Activated CD8-positive, alpha-beta memory T cell treated with anti-CD3 and anti-CD28 coated beads for 48 hours (primary cell): Measurements from ENCODE around the gene ODAD2.
"Not testable (repeated sequence)": the region's sequence is repeated elsewhere in the genome, so short reads cannot be mapped to it uniquely, and the experiment has no call there.

Source experiments
- DNase-seq, 3 experiments: peaks; one replicate each; pipeline ENCODE4 v3.0.0-alpha.2; 2020; ENCODE audit warnings: low read depth in 2 of 3, low spot score in 2 of 3

ODAD2 gene, protein sequence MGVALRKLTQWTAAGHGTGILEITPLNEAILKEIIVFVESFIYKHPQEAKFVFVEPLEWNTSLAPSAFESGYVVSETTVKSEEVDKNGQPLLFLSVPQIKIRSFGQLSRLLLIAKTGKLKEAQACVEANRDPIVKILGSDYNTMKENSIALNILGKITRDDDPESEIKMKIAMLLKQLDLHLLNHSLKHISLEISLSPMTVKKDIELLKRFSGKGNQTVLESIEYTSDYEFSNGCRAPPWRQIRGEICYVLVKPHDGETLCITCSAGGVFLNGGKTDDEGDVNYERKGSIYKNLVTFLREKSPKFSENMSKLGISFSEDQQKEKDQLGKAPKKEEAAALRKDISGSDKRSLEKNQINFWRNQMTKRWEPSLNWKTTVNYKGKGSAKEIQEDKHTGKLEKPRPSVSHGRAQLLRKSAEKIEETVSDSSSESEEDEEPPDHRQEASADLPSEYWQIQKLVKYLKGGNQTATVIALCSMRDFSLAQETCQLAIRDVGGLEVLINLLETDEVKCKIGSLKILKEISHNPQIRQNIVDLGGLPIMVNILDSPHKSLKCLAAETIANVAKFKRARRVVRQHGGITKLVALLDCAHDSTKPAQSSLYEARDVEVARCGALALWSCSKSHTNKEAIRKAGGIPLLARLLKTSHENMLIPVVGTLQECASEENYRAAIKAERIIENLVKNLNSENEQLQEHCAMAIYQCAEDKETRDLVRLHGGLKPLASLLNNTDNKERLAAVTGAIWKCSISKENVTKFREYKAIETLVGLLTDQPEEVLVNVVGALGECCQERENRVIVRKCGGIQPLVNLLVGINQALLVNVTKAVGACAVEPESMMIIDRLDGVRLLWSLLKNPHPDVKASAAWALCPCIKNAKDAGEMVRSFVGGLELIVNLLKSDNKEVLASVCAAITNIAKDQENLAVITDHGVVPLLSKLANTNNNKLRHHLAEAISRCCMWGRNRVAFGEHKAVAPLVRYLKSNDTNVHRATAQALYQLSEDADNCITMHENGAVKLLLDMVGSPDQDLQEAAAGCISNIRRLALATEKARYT

DNA sequence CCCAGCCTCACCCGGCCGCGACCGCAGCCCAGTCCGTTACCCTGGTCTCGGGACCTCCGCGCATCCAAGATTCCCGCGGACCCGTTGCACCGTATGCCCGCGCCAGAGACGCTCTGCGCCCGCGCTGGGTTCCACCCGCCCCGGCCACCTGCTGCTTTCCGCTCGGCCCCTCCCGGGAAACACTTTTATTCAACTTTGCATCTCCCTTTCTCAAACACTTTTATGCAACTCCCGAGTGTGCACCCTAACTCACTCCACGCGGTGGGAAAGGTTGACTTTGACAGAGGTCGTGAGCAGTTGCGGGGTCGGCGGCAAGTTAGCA is at the start of gene ODAD2:
ODAD2 (minus strand) TSS at position 126 of the 322 bp plus-strand sequence. CDS start 3,937 bp downstream, outside the sequence.
- DNase-seq: peak in 1 of 3 experiments; percentile 2

DNA sequence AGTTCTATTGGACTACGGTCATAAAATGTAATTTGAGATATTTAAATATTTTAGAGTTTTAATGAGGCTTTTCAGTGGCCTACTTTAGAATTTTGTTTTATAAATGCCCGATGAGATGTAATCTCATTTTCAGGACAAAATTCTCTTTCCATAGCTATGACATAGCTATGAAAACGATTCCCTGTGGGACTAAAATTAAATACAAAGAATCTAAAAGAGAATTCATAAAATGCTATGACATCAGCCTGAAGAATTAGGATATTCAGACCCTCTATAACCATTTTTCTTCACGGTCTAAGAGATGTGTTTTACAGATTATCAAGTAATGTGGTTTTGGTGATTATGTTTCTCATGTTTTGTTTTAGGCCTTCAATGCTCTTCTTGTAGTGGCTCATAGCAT is 48.2 kb upstream of the ODAD2 start:
- no peak for DNase-seq

DNA sequence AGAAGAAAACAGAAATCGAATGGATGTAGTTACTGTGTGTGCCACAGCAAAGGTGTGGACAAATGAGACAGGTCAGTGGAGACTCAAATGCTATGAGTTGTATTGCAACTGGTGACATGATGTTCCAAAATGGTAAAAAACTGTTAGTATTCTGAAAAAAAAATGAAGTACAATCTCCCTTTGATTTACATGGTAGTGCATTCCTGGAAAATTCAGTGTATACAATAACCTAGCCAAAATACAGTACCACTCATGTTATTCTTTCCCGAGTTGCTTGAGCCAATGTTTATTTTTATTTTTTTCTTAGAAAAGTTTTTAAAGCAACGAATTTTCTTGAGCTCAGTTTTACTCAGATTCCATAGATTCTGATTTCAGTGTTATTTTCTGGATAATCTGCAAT is 47.7 kb upstream of the ODAD2 start:
- DNase-seq: no peak

DNA sequence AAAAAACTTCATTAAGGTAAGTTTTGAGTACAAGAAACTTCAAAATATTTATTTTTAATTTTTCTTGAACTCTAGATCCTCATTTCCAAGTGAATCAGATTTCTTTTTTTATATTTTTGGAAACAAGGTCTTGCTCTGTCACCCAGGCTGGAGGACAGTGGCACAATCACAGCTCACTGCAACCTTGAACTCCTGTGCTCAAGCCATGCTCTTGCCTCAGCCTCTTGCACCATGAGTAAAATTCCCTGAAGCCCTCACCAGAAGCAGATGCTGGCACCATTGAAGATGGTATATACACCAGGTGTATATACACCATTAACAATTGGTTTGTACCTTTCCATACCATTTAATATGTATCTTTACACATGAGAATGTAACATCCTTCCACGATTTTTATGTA is 45.1 kb upstream of the ODAD2 start:
- DNase-seq: no peak

DNA sequence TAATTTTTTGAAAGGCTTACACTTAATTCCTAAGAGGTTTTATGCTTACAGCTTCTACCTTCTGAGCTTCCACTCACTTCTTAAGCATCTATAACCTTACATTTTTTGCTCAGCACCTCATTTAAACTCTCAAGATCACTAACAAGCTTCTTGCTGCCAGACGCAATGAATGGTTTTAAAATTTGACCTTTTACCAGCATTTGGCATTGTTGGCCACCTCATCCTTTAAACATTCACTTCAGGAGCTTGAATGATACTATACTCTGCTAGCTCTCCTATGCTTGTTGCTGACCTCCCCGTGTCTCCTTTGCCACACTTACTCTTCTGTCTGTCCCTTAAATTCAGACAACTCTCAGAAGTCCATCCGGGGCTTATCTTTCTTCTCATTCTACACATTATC is 37.7 kb upstream of the ODAD2 start:
- no peak for DNase-seq

DNA sequence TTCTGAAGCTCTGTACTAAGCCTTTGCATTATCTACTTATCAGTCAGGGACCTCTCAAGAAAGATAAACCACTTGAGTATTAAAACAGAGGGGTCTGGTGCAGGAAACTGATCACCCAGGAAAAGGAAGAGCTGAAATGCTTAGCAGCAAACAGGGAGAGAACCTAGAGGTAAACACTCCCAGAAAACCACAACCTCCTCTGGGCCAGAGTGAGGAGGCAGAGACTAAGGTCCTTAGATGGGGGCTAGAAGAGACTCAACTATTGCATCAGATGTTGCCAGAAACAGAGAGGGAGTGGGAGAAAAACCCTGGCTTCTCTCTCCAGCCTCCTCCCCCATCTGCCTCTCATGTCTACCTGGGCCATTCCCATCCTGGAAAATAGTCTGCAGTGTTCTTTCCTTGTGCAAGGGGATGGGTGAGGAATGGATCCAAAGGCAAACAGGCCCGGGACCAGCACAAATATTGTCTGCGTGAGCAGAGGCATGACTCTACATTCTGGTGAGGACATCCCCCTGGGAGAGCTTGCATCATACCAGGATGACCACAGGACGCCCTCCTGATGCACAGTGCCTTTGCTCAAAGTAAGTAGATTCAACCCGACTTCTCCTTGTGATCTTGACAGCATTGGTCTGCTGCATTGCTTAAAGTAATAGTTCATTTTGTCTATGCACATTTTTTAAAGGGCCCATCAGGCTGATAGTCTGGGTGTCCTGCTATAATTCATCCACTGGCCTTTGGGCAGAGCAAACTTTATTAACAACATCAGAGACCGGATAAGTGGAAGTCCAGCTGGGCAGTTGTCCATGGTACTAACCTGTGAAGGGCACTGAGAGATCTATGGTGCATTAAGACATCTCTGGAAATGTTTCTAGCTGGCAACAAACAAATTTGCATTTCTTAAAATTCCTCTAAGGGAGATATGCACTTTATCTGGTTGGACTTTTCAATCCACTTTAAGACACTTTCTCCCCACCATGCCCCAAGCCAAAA is 22.4 kb upstream of the ODAD2 start:
- DNase-seq: no peak

DNA sequence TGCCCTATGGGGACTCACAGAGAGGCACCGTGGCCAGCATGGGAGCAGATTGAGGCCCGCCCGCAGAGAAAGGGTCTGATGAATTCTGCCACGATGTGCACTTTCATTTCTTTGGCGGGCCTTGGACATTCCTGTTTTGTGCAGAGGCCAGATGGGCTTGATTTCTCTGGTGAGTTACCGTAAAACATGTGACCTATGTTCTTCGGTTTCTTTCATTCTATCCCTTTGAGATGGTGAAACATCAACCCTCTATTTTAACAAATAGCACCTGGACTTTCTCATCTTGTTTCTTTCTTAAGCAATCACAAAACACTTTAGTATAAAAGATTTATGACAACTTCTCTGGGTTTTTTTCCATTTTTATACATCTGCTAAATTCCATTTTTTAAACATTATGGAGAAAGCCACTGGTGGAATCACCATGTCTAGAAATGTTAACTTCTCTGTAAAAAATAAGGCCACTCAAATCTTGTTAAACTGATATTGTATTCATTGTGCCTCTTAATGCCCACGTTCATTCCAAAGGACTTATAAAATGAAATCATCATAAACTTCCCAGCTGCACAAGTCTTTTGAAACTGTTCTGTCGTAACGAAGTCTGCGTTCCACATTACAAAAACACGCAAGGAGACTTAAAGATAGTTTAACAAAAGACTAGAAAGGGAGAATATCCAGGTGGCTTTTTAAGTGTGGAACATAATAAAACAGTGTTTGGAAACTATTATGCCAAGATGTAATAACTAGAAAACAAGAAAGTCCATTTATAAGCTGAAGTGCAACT is 21.4 kb upstream of the ODAD2 start:
- DNase-seq: no peak

DNA sequence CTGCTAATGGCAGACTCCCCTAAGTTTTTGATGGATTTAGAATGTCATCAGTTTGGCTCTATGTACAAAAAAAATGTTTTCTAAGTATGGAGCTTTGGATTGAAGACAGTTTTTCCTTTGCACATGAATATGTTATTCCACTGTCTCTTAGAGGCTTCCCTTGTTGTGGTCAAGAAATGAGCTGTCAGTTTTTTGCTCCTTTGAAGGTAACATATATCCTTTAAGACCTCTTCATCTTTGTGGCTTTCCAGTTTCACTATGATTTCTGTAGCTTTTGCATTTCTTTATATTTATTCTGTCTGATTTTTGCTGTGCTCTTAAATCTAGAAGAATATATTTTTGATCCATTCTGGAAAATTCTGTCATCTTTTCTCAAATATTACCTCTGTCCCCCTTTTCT is 15.8 kb upstream of the ODAD2 start:
- no peak for DNase-seq

DNA sequence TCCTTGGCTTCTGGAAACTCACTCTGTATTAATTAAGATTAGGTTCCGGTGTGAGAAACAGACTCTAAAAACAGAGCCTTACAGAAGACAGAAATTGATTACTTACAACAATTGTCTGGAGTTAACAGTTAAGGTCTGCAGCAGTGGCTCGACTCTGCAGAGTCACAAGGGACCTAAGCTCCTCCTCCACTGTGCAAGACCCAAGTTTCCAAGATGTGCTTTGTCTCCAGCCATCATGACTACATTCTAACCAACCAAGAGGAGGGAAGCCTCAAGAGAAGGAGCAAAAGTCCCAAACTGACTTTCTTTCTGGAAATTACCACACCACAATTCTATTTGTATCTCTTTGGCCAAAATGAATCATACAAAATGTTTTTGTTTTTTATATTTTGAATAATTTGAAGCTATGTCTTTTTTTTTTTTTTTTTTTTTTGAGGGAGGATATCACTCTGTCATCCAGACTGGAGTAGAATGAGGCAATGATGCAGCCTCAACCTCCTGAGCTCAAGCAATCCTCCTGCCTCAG is 14.2 kb upstream of the ODAD2 start:
- DNase-seq: no peak

DNA sequence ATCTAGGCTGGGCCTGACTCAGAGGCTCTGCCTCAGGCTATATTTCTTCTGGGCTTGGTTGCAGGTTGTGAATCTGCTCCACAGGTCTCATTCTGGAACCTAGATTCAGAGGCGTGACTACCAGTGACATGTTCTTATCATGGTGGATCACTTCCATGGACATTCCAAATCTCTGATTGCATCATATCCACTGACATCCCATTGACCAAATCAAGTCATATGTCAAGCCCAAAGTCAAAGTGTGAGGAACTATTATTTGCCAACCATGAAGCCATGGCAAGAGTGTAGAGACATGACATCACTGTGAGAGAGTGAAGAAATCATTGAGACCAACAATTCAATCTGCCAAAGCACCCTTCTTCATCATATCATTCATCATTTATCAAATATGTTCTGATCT is 11.9 kb upstream of the ODAD2 start:
- no peak for DNase-seq

DNA sequence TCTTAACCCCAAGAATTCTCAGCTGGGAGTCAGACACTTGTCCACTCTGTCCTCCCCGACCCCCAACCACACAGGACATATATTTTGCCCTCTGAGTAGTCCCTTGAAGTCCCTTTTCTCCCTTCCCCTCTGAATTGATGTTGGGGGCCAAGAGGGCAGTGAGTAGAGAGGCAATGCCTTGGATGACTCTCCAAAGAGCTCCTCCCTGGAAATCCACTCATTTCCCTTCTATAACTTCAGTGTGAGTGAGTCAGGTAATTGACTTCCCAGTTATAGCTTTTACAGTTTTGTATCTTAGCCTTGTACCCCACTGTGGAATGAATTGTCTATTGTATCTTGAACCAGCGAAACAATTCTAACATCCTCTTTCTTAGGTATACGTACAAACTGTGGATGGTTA is 9.2 kb upstream of the ODAD2 start:
- no peak for DNase-seq

DNA sequence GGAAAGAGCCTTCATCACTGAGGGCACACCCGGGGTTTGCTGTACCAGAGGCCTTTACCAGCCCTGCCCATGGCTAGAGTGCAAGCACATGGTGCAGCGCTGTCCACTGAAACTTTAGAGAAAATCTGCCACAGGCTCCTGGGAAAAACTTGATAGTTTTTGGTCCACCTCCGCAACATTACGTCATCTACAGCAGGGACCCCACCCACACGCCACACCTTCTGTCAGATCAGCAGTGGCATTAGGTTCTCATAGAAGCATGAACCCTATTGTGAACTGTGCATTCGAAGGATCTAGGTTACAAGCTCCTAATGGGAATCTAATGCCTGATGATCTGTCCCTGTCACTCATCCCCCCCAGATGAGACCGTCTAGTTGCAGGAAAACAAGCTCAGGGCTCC is 2.5 kb upstream of the ODAD2 start:
- DNase-seq: no peak

DNA sequence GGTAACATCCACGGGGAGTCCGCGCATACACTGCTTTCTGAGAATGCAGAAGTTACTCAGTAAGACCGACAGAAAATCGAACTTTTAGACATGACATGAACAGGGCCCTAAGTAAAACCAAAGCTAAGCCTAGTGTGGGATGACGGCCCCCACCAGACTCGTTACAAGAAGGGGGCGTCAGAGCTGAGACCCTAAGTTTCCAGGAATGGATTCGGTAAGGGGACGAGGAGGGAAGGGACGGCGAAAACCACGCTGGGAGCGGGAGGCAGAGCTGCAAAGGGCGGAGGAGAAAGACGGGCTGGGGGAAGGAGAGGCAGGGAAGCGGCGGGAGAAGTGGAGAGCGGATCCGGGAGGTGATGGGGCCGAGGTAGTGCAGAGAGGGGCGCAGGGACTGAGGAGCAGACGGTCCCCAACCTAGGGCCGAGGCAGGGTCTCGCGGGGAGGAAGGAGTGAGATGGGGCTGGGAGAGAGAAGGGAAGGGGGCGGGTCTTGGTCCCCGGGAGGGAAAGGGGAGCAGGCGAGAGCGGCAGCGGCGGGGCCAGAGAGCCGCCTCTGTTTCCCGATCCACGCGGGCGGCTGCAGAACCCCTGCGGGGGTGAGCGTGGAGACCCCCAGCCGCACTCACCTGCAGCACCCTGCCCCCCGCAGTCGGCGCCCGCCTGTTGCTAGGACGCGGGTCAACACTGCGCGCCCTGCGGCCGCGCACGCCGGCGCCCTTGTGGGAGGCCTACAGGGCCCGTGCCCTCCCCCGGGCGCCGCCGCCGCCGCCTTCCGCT is 513 bp downstream of the ODAD2 start:
- DNase-seq: no peak

DNA sequence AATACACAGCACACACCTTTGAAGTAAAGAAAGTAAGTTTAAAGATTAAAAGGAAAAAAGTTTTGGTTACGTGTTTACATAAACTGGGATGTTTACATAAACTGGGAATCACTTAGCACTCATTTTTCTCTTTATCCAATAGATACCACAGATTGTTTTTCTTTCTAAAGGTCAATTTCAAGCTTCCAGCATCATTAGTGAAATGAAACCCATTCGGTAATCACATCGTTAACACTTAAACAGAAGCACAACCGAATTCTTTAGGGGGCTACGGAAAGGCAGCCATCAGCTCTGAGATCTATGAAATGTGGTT is 1.1 kb downstream of the ODAD2 start:
- no peak for DNase-seq

DNA sequence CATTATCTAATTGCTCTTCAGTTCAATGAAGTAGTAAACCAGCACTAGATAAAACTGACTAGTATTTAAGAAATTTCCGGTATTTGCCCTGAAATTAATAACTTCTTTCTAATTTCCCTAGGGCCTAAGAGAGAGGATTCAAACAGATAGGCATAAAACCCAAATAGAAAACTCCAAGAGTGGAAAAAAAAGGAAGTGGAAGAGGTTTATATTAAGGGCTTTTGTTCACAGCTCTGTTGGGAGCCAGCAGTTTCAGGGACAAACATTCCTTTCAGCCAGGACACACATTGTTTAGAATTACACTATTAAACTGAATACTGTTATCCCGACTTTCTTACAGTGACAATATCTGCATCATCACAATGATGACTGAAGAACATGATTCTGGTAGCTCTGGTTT is 3.6 kb downstream of the ODAD2 start:
- no peak for DNase-seq

DNA sequence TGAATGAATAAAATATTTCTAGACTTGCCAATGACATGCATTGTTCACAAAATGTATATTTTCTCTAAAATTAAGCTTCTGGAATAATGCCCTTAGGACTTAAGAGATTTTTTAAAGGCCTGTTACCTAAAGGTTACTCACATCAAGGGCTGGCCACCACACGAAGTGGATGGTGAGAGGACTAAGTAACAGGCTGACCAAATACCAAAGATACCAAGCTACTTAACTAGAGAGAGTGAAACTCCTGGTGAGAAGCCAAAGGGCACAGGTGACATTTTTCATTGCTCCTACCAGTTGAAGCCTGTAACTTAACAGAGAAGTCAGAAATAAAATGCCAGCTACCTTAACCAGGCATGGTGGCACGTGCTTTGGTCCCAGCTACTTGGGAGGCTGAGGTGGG is 9.5 kb downstream of the ODAD2 start:
- DNase-seq: not testable (repeated sequence)

DNA sequence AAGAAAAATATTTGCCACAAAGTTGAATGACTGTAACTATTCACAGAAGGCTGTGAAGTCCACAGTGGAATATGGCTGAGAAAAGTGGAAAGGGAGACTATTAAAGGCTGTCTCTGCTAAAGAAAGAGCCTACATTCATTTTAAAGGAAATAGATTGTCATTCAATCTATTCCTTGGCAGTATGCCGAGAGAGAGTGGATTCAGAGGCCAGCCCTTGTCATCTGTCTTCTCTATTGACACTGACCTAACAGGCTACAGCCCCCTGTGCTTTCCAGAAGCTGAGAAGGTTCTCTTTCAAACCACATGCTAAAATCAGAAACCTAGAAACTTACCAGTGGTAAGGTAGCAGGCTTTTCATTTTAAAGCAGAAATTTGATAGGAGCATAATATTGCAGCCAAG is 12.1 kb downstream of the ODAD2 start:
- no peak for DNase-seq

DNA sequence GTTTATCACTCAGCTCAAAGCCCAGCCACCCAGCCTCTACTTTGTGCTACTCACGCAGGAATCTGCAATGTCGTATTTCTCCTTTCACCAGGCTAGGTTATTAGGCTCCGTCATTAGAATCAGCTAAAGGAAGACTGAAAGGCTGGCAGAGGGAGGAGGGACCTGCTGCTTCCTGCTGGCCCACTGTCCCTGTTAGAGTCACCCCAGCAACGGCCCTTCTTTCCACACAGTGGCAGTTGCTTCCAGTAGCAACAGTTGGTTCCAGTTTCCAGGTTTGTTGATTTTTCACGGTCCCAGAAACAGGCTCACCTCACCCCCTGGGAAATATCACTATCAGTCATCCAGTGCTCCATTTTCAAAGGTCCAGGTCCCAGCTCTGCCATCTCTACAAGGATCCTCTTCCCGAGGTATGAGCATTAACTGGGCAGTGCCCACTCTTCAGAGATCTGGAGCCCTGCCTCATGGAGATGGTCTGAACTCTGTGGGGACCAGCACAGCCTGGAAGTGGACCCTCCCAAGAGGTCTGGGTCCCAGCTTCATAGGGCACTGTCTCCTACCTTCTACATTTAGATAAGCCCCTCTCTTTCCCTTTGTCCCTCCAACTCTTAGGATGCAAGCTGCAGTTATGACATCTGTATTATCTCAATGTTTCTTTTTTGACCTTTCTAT is 15.9 kb downstream of the ODAD2 start:
- DNase-seq: no peak

DNA sequence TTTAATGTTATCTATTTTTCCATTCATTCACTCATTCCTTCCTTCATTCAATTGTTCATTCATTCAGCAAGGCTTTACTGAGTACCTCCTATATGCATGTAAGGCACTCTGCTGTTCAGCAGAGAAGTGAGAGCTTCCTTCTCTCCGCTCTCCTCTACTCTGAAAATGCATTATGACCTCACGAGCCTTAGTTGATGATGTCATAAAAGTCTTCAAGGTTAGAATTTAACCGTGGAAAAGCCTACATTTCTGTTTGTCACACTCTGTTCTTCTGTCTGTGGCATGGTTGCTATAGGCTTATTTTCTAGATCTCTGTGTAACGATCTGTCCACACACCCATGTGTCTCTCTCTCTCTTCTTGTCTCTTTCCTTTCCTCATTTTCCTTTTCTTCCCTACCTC is 17.1 kb downstream of the ODAD2 start:
- DNase-seq: no peak
